ENCODE measurements around the gene ENTPD2.

DNA sequence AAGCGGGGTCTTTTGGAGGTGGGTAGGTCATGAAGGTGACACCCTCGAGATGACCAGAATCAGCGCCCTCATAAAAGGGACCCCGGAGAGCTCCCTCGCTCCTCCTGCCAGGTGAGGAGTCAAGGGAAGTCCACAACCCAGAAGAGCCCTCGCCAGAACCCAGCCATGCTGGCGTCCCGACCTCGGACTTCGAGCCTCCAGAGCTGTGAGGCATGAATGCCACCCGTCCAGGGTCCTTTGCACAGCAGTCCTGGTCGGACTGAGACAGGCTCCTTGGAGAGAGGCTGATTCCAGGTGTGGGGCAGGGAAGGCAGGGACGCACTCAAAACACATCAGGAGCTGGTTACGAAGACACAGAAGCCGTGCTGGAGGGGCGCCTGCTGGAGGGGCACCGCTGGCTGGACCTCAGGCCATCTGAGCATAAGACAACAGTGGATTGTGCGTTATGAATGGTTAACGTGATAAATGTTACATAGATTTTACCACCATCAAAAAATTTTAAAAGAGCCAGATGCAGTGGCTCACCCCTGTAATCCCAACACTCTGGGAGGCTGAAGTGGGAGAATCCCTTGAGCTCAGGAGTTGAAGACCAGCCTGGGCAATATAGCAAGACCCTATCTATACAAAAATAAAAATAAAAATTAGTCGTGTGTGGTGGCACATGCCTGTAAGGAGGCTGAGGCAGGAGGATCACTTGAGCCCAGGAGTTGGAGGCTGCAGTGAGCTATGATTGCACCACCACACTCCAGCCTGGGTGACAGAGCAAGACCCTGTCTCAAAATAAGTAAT is 51.8 kb downstream of the ENTPD2 start:
- no peak for TF ChIP-seq POLR2A (IDR thresholded peaks at IDR 0.05)
- TF ChIP-seq, protein P1, sequence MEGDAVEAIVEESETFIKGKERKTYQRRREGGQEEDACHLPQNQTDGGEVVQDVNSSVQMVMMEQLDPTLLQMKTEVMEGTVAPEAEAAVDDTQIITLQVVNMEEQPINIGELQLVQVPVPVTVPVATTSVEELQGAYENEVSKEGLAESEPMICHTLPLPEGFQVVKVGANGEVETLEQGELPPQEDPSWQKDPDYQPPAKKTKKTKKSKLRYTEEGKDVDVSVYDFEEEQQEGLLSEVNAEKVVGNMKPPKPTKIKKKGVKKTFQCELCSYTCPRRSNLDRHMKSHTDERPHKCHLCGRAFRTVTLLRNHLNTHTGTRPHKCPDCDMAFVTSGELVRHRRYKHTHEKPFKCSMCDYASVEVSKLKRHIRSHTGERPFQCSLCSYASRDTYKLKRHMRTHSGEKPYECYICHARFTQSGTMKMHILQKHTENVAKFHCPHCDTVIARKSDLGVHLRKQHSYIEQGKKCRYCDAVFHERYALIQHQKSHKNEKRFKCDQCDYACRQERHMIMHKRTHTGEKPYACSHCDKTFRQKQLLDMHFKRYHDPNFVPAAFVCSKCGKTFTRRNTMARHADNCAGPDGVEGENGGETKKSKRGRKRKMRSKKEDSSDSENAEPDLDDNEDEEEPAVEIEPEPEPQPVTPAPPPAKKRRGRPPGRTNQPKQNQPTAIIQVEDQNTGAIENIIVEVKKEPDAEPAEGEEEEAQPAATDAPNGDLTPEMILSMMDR (IDR thresholded peaks at IDR 0.05): no peak

Data from adrenal gland (tissue), 5 donors.